Spinal cord (tissue), 10 donors: ENCODE measurements around the gene DNAJB6. TPM values are rescaled to one million over a fixed set of nuclear protein-coding genes. Genes with fewer than 3 reads are reported as not detected.

Experiments
- DNase-seq, 6 donors: peaks; one replicate each; pipeline versions ENCODE4 v3.0.0 to v3.0.0-alpha.2; 2013 to 2015; ENCODE audit warnings: low spot score in 6 of 6, low read depth in 4 of 6
- H3K27ac ChIP-seq: one replicate; pipeline ENCODE4 v1.5.1; 2013; ENCODE audit warnings: low read depth, low read length, control low read depth
- H3K27me3 ChIP-seq: one replicate; pipeline ENCODE4 v1.6.1; 2013; ENCODE audit warnings: low read length; ENCODE audit not compliant: control insufficient read depth, insufficient read depth
- H3K36me3 ChIP-seq: one replicate; pipeline ENCODE4 v1.6.1; 2013; ENCODE audit warnings: low read length; ENCODE audit not compliant: control insufficient read depth, insufficient read depth
- H3K4me1 ChIP-seq: one replicate; pipeline ENCODE4 v1.6.1; 2013; ENCODE audit warnings: low read length; ENCODE audit not compliant: control insufficient read depth, insufficient read depth
- H3K4me3 ChIP-seq: one replicate; pipeline ENCODE4 v1.5.1; 2013; ENCODE audit warnings: low read depth, low read length, control low read depth
- H3K9me3 ChIP-seq: one replicate; pipeline ENCODE4 v1.6.1; 2013; ENCODE audit warnings: low read length; ENCODE audit not compliant: control insufficient read depth, insufficient read depth
- WGBS: methylation state at CpG from one replicate; pipeline ENCODE4 v1.1.5; 2013; ENCODE audit warnings: missing lambda C conversion rate; ENCODE audit not compliant: insufficient coverage; 5-methylcytosine and 5-hydroxymethylcytosine counted together
- polyA plus RNA-seq, 2 donors: library from polyadenylated mRNA; unstranded; fragments of 120-200 nt; gene quantifications; one replicate each; pipeline ENCODE4 v1.2.1, GENCODE V29; 2013; ENCODE audit not compliant: insufficient read length in 2 of 2
- total RNA-seq, 2 donors: library from RNA; depleted of rRNA in 1 of 2; stranded (reverse); fragments of 120-200 nt in 1 of 2; fragments of >200 nt in 1 of 2; gene quantifications; one replicate each; pipeline versions ENCODE4 v1.2.3 to v1.2.4, GENCODE V29; 2013 to 2014
- donor health status: healthy.

DNAJB6 gene
- total and polyA plus RNA-seq, 4 donors, result 120 to 225 (median 179) TPM

DNA sequence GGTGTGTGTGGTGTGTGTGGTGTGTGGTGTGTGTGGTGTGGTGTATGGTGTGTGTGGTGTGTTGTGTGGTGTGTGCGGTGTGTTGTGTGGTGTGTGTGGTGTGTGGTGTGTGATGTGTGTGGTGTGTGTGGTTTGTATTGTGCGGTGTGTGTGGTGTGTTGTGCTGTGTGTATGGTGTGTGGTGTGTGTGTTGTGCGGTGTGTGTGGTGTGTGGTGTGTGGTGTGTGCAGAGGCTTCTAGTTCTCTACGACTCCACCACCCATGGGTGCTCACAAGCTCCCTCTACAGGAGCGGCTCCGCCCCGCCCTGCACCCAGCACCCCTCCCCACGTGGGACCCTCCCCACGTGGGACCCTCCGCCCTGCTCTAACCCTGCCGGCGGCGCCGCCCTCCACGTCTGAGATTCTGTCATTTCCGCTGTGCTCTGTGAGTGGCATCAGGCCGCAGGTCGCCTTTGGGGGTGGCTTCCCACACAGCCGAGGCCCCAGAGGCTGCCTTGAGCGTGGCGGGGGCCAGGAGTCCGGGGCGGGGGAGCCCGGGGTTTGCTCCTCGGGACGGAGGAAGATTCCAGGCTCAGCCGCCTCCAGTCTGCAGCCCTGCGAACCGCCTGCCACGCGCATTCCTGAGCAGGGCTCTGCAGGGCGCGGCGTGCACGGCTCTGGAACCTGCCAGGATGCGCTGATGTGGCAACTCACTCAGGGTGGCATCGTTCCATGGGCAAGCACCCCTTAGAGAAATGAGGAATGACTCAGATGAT, 37.0 kb upstream of the DNAJB6 start:
- Histone ChIP-seq H3K36me3 (no peaks in the 10 kb centered on the region), H3K27ac (no peak overlapping the region), H3K4me1 (peaks cover 5% of the 10 kb centered on the region), H3K27me3 (no peaks in the 10 kb centered on the region), H3K9me3 (no peaks in the 10 kb centered on the region), H3K4me3 (no peak overlapping the region)
- peak in 1 of 6 donors; percentile 48 for DNase-seq
- WGBS, result 70% methylated on average over 31 of the region's 37 CpGs

DNA sequence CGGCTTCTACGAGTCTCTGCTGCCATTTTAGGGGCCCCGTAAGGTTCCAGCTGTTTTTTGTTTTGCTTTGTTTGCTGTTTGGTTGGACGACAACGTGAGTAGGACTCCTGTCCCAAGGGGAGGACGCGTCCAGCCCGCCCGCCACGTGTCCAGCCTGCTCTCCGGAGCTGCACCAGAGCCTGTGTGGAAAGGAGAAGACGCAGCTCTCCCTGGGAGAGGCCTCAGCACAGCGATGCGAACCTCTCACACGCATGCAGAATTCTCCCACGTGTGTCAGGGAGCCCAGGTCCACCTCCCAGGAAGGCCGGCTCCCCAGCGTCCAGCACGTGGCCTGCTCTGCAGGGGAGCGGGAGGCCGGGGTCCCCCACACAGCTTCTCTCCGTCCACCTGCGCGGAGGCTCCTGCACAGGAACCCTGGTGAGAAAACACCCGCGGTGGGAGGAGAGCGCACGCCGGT, 36.4 kb upstream of the DNAJB6 start:
- H3K4me1 ChIP-seq, result peaks cover 5% of the 10 kb centered on the region
- peak in 1 of 6 donors; percentile 39 for DNase-seq
- no peak overlapping the region for H3K27ac ChIP-seq
- no peaks in the 10 kb centered on the region for H3K36me3 ChIP-seq
- H3K9me3 ChIP-seq, result no peaks in the 10 kb centered on the region
- 66% methylated on average over 29 of the region's 29 CpGs for WGBS
- no peak overlapping the region for H3K4me3 ChIP-seq
- no peaks in the 10 kb centered on the region for H3K27me3 ChIP-seq

DNA sequence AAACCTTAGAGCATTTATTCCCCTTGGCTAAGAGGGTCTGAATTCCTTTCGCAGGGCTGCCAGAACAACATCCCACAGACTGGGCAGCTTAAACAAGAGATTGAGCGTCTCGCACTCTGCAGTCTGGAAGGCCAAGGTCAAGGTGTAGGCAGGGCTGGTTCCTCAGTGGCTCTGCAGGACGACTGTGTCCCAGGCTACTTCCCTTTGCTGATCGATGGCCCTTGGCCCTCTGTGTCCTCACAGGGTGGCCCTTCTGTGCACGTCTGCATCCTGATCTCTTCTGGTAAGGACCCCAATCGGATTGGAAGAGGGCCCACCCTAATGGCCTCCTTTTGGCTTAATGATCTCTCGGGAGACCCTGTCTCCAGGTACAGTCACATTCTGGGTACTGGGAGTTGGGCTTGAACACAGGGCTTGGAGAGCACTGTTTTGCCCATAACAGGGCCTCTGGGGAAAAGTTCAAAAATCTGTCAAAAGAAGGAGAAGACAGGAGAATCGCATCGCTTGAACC, 35.1 kb upstream of the DNAJB6 start:
- H3K9me3 ChIP-seq, result no peaks in the 10 kb centered on the region
- H3K27ac ChIP-seq, result no peak overlapping the region
- no peak for DNase-seq
- no peaks in the 10 kb centered on the region for H3K36me3 ChIP-seq
- peaks cover 5% of the 10 kb centered on the region for H3K4me1 ChIP-seq
- 81% methylated on average over 10 of the region's 10 CpGs for WGBS
- no peaks in the 10 kb centered on the region for H3K27me3 ChIP-seq
- no peak overlapping the region for H3K4me3 ChIP-seq

DNA sequence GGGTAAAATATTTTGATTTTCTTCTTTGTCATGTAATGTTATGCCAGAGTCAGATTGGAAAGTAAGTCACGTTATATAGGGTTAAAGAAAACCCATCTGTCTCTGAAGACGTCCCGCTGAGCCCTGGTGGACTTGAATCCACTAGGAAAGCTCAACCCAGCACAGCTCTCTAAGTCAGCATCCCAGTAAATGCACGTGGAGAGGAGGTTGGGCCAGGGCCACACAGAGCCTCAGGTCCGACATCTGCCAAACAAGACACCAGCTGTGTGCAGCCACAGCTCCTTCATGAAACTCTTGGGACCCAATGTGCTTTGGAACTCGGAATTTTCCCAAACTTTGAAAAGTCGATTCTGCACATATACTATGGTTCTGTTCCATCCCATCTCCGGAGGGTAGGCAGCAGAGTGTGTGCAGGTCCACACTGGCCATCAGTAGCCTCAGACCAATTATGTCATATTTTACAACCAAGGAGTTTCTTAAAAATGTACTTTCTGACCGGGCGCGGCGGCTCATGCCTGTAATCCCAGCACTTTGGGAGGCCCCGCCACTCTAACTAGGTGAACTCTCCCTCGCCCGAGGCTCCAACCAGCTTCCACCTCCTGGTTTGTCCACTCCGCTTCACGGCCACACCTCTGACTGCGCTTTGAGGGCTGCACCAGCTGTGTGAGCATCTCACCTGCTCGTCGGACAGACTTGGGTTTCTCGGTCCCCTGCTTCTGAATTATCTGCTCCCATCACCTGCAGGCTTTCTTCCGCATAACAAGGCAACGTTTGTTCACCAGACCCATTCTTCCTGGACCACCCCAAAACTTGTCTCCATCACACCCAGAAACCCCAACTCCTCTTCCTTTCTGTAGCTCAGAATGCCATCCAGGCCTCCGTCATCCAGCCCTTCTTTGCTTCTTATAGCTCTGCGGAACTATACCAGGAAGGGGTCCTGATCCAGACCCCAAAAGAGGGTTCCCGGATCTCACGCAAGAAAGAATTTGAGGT, 29.7 kb upstream of the DNAJB6 start:
- WGBS, result 87% methylated on average over 26 of the region's 27 CpGs
- H3K27me3 ChIP-seq, result no peaks in the 10 kb centered on the region
- no peaks in the 10 kb centered on the region for H3K9me3 ChIP-seq
- H3K4me3 ChIP-seq, result no peak overlapping the region
- H3K27ac ChIP-seq, result no peak overlapping the region
- no peaks in the 10 kb centered on the region for H3K36me3 ChIP-seq
- H3K4me1 ChIP-seq, result peaks cover 3% of the 10 kb centered on the region
- no peak for DNase-seq

DNA sequence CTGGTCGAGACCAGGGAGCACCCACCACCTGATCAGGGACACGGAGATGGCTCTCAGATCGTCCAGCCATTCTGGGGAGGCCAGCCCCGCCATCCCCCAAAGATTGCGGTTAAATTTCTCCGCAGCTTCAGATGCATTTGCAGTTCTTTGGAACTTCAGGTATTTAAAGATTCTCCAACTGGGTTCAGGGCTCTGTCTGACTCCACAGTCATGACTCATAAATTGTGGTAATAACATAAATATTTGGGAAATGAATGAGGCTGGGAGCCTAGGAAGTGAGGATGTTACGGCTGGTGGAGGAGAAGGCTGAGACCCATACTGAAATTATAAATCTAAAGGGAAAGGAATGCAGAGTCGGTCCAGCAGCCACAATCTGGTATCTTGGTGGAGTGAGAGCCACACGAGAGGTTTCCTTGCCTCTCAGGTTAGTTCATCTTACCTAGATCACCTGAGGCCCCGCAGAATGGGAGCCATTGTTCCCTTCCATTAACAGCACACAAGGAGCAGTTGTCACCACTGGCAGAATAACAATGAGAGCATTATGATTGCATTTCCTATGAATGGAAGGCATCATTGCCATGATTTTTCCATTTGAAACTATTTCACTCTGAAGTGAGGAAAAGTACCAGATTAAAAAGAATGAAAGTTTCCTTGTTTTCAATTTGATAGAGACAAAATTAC, 26.7 kb upstream of the DNAJB6 start:
- WGBS, result 51% methylated on average over 3 of the region's 10 CpGs
- Histone ChIP-seq H3K27ac (peak overlapping the region; percentile 40), H3K4me3 (no peak overlapping the region), H3K27me3 (no peaks in the 10 kb centered on the region), H3K36me3 (no peaks in the 10 kb centered on the region), H3K4me1 (peaks cover 3% of the 10 kb centered on the region), H3K9me3 (no peaks in the 10 kb centered on the region)
- no peak for DNase-seq

- Histone ChIP-seq H3K36me3 (no peaks in the 10 kb centered on the region), H3K4me3 (no peak overlapping the region), H3K27me3 (no peaks in the 10 kb centered on the region), H3K9me3 (no peaks in the 10 kb centered on the region), H3K4me1 (peaks cover 3% of the 10 kb centered on the region), H3K27ac (peak overlapping the region; percentile 40)
- WGBS, result 82% methylated on average over 5 of the region's 7 CpGs
- no peak for DNase-seq
Measured at GRCh38 chr7:157310676-157311185, 26.1 kb upstream of the DNAJB6 start.

DNA sequence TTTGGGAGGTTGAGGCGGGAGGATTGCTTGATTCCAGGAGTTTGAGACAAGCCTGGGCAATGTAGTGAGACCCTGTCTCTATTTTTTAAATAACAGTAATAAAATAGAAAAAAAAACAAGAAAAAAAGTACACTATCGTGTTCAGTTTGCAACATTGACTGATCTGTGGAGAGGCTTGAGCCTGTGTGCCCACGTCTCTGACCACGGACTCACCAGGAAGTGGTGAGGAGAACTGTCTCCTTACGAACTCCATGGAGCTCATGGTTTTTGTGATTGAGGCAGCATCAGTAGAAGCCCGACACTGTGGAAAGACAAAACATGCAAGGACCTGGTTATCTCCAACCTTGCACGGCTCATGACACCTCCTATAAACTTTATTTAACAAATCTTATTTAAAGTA, 23.9 kb upstream of the DNAJB6 start:
- H3K27ac ChIP-seq, result no peak overlapping the region
- H3K4me3 ChIP-seq, result no peak overlapping the region
- no peak for DNase-seq
- H3K27me3 ChIP-seq, result no peaks in the 10 kb centered on the region
- H3K36me3 ChIP-seq, result no peaks in the 10 kb centered on the region
- H3K9me3 ChIP-seq, result no peaks in the 10 kb centered on the region
- WGBS, result 92% methylated on average over 4 of the region's 7 CpGs
- peaks cover 3% of the 10 kb centered on the region for H3K4me1 ChIP-seq

GRCh38 chr7:157313645-157314044, 23.2 kb upstream of the DNAJB6 start:
- DNase-seq, result no peak

More at GRCh38 chr7:157313645-157314044, 23.2 kb upstream of the DNAJB6 start:
- Histone ChIP-seq H3K9me3 (no peaks in the 10 kb centered on the region), H3K4me1 (peaks cover 3% of the 10 kb centered on the region), H3K36me3 (no peaks in the 10 kb centered on the region), H3K27ac (no peak overlapping the region), H3K27me3 (no peaks in the 10 kb centered on the region), H3K4me3 (no peak overlapping the region)
- 91% methylated on average over 15 of the region's 15 CpGs for WGBS
